Loucy (cell line): Measurements from ENCODE around the gene HEXIM2.

ENCODE experiments used
- H2AFZ ChIP-seq: fragments of 200-600 bp; sonication (generic); 2 replicates; pipeline ENCODE4 v1.6.0; 2016; ENCODE audit warnings: antibody characterized with exemption, mild to moderate bottlenecking, low read length, moderate library complexity
- H3F3A ChIP-seq: fragments of 200-600 bp; 2 replicates; pipeline ENCODE4 v1.6.0; 2016; ENCODE audit warnings: antibody characterized with exemption, low read depth, mild to moderate bottlenecking
- H3K27me3 ChIP-seq: fragments of 200-600 bp; sonication (generic); 2 replicates; pipeline ENCODE4 v1.6.1; 2014; ENCODE audit warnings: low read length, mild to moderate bottlenecking; ENCODE audit not compliant: insufficient read depth, poor library complexity, severe bottlenecking
- H3K36me3 ChIP-seq: fragments of 200-600 bp; sonication (generic); 2 replicates; pipeline ENCODE4 v1.6.1; 2016; ENCODE audit warnings: low read length; ENCODE audit not compliant: insufficient read depth
- H3K4me1 ChIP-seq: fragments of 200-600 bp; sonication (generic); 2 replicates; pipeline ENCODE4 v1.5.1; 2014; ENCODE audit warnings: low read length, mild to moderate bottlenecking; ENCODE audit not compliant: insufficient read depth, poor library complexity, severe bottlenecking
- H3K4me2 ChIP-seq: fragments of 200-600 bp; sonication (generic); 2 replicates; pipeline ENCODE4 v1.6.0; 2014; ENCODE audit warnings: antibody characterized with exemption, low read length, low read depth, mild to moderate bottlenecking; ENCODE audit not compliant: poor library complexity, severe bottlenecking
- H3K4me3 ChIP-seq: fragments of 200-600 bp; sonication (generic); 2 replicates; pipeline ENCODE4 v1.5.1; 2014; ENCODE audit warnings: low read length, mild to moderate bottlenecking, mixed read lengths; ENCODE audit not compliant: poor library complexity, severe bottlenecking
- H3K79me2 ChIP-seq: fragments of 200-600 bp; sonication (generic); 2 replicates; pipeline ENCODE4 v1.6.1; 2014; ENCODE audit warnings: low read length; ENCODE audit not compliant: insufficient read depth
- H3K9ac ChIP-seq: fragments of 200-600 bp; sonication (generic); 2 replicates; pipeline ENCODE4 v1.6.0; 2014; ENCODE audit warnings: mild to moderate bottlenecking, low read depth, low read length, moderate library complexity; ENCODE audit not compliant: poor library complexity, severe bottlenecking
- H3K9me2 ChIP-seq: fragments of 200-600 bp; sonication (generic); replicated peaks from 2 replicates; pipeline ENCODE4 v1.6.1; 2016; ENCODE audit warnings: low read depth, low read length, mixed read lengths
- H3K9me3 ChIP-seq: fragments of 200-600 bp; sonication (generic); 2 replicates; pipeline ENCODE4 v1.6.1; 2014; ENCODE audit warnings: mild to moderate bottlenecking, antibody characterized with exemption, low read length, low read depth; ENCODE audit not compliant: insufficient read depth
- H4K20me1 ChIP-seq: fragments of 200-600 bp; sonication (generic); 2 replicates; pipeline ENCODE4 v1.6.0; 2014; ENCODE audit warnings: antibody characterized with exemption, low read length, mild to moderate bottlenecking; ENCODE audit not compliant: insufficient read depth, poor library complexity, severe bottlenecking
- CTCF ChIP-seq: fragments of 200-600 bp; sonication (generic); conservative IDR thresholded peaks from 2 replicates; pipeline ENCODE4 v1.5.1; 2014; ENCODE audit warnings: mild to moderate bottlenecking, antibody characterized with exemption, low read length
- EZH2phosphoT487 ChIP-seq: fragments of 200-600 bp; IDR thresholded peaks from 2 replicates; pipeline ENCODE4 v1.6.1; 2018; ENCODE audit warnings: antibody characterized with exemption, mild to moderate bottlenecking, moderate library complexity, borderline replicate concordance

Gene HEXIM2

GRCh38 chr17:45116434-45117016 is 45.1 kb upstream of the HEXIM2 start:
- no peak overlapping the region for H2AFZ ChIP-seq
- H3K9me3 ChIP-seq = no peaks in the 10 kb centered on the region
- TF ChIP-seq CTCF = no peak
- no peak for TF ChIP-seq EZH2phosphoT487

DNA sequence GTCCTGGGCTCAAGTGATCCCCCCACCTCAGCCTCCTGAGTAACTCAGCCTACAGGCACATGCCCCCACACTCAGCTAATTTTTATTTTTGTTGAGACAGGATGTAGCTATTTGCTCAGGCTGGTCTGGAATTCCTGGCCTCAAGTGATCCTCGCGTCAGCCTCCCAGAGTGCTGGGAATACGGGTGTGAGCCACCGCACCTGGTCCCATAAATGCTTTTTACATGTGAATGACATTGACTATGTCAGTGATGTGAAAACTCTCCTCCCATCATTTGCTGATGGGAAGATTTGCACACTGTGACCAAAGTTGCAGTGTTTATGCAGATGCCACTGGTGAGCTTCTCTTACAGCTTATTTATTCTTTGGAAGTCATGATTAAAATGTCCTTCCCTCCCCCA is 44.3 kb upstream of the HEXIM2 start:
- Histone ChIP-seq H3K4me2 (no peak overlapping the region), H3K27me3 (no peaks in the 10 kb centered on the region), H4K20me1 (no peaks in the 10 kb centered on the region), H3K9ac (no peak overlapping the region), H2AFZ (no peak overlapping the region), H3K9me2 (no peaks in the 10 kb centered on the region), H3F3A (no peaks in the 10 kb centered on the region), H3K4me1 (no peaks in the 10 kb centered on the region), H3K79me2 (no peaks in the 10 kb centered on the region), H3K4me3 (no peak overlapping the region), H3K9me3 (no peaks in the 10 kb centered on the region), H3K36me3 (no peaks in the 10 kb centered on the region)
- no peak for TF ChIP-seq EZH2phosphoT487
- TF ChIP-seq CTCF = no peak

More at GRCh38 chr17:45116434-45117016, 45.1 kb upstream of the HEXIM2 start:
- Histone ChIP-seq H3K27me3 (no peaks in the 10 kb centered on the region), H3K9me2 (no peaks in the 10 kb centered on the region), H3K36me3 (no peaks in the 10 kb centered on the region), H3K79me2 (no peaks in the 10 kb centered on the region), H3K9ac (no peak overlapping the region), H4K20me1 (no peaks in the 10 kb centered on the region), H3K4me1 (no peaks in the 10 kb centered on the region), H3K4me3 (no peak overlapping the region), H3K4me2 (no peak overlapping the region), H3F3A (no peaks in the 10 kb centered on the region)

- no peaks in the 10 kb centered on the region for H3F3A ChIP-seq
- H3K9ac ChIP-seq = no peak overlapping the region
- H3K79me2 ChIP-seq = no peaks in the 10 kb centered on the region
- TF ChIP-seq CTCF = no peak
- no peak overlapping the region for H3K4me3 ChIP-seq
- no peaks in the 10 kb centered on the region for H4K20me1 ChIP-seq
- H2AFZ ChIP-seq = no peak overlapping the region
- no peaks in the 10 kb centered on the region for H3K9me3 ChIP-seq
- H3K4me1 ChIP-seq = no peaks in the 10 kb centered on the region
- no peak overlapping the region for H3K4me2 ChIP-seq
- no peaks in the 10 kb centered on the region for H3K27me3 ChIP-seq
- no peaks in the 10 kb centered on the region for H3K36me3 ChIP-seq
- H3K9me2 ChIP-seq = no peaks in the 10 kb centered on the region
Measured at GRCh38 chr17:45117848-45118646, 43.6 kb upstream of the HEXIM2 start.
